Thyroid gland (tissue), 4 donors: ENCODE results near the gene RAB28.

Experiments used
- POLR2A ChIP-seq, 2 donors: fragments of 450-650 bp; IDR thresholded peaks; one replicate each; pipeline ENCODE4 v1.6.1; 2017; ENCODE audit warnings: antibody characterized with exemption in 2 of 2, mild to moderate bottlenecking in 2 of 2, moderate library complexity in 1 of 2
- TF ChIP-seq, protein P1 (sequence below), 6 experiments: fragments of 200-600 bp in 3 of 6; fragments of 450-650 bp in 3 of 6; sonication (generic) in 3 of 6; IDR thresholded peaks; one replicate each; pipeline ENCODE4 v1.5.1; 2016 to 2019; ENCODE audit warnings: antibody characterized with exemption in 6 of 6, mild to moderate bottlenecking in 2 of 6, inconsistent platforms in 1 of 6, moderate library complexity in 1 of 6

DNA sequence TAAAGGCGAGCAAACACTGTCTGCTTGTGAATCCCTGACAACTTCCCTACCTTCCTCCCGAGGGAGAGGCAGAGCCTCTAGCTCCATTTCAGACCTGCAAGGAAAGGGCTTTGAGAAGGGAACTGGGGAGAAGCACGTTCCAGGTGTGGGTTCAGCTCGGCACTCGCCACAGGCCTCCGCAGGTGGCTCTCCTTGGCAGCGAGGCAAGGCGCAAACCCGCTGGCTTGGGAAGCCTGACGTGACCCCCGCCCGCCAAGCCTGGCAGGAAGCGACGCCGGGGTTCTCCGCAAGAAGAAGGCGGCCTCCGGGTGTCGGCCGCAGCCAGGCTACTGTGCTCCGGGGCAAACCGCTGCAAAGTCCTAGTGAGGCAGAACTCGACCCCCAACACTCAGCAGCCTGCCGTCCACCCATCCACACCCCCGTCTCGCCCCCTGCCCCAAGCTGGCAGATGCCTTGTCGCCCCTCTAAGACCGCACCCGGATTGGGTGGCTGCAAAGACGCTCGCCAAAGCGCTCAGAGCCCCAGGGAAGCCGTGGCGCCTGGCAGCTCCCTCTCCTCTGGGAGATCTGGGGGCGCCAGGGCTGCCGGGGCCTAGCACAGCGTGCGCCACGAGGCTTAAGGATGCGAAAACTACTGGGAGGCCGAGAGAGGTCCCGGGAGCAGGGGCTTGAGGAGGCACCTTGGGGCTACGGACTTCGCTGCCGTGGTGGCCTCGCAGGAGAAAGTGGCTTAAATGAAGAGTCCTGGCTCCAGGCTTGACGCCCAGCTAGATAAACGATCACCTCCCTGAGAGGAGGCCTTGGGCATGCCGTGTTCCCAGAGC is 38.4 kb upstream of the RAB28 start:
- TF ChIP-seq, protein P1, sequence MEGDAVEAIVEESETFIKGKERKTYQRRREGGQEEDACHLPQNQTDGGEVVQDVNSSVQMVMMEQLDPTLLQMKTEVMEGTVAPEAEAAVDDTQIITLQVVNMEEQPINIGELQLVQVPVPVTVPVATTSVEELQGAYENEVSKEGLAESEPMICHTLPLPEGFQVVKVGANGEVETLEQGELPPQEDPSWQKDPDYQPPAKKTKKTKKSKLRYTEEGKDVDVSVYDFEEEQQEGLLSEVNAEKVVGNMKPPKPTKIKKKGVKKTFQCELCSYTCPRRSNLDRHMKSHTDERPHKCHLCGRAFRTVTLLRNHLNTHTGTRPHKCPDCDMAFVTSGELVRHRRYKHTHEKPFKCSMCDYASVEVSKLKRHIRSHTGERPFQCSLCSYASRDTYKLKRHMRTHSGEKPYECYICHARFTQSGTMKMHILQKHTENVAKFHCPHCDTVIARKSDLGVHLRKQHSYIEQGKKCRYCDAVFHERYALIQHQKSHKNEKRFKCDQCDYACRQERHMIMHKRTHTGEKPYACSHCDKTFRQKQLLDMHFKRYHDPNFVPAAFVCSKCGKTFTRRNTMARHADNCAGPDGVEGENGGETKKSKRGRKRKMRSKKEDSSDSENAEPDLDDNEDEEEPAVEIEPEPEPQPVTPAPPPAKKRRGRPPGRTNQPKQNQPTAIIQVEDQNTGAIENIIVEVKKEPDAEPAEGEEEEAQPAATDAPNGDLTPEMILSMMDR (IDR thresholded peaks at IDR 0.05): no peak
- TF ChIP-seq POLR2A (IDR thresholded peaks at IDR 0.05): no peak
